GM12873 (cell line): Measurements from ENCODE around the gene TRABD2A.

Source experiments
- CTCF ChIP-seq: IDR thresholded peaks from 2 replicates; pipeline ENCODE4 v1.5.1; 2012; ENCODE audit warnings: low read depth, mild to moderate bottlenecking, moderate library complexity, low read length, control low read depth; ENCODE audit not compliant: insufficient read depth; ENCODE audit errors: missing control alignments

Gene TRABD2A

GRCh38 chr2:84817239-84817655 is 63.6 kb downstream of the TRABD2A start:
- no peak for TF ChIP-seq CTCF

- no peak for TF ChIP-seq CTCF
Observed at GRCh38 chr2:84816426-84817026, 64.4 kb downstream of the TRABD2A start.

DNA sequence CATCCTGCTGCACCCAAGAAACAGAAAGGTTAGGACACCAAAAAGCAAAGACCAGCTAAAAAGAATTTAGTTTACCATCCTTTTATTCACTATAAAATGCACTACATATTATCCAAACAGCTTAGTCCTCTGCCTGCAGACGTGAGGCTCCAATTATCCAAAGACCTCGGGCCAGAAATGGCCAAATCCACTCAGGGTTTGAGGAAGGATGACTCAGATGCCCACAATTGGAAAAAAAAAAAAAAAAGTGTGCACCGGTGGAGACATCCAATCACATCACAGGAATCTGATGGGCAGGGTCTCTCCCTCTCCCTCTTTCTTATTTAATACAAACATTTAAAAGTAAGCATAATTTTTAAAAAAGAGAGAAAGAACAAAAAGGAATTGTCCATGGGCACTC is 65.7 kb downstream of the TRABD2A start:
- no peak for TF ChIP-seq CTCF

DNA sequence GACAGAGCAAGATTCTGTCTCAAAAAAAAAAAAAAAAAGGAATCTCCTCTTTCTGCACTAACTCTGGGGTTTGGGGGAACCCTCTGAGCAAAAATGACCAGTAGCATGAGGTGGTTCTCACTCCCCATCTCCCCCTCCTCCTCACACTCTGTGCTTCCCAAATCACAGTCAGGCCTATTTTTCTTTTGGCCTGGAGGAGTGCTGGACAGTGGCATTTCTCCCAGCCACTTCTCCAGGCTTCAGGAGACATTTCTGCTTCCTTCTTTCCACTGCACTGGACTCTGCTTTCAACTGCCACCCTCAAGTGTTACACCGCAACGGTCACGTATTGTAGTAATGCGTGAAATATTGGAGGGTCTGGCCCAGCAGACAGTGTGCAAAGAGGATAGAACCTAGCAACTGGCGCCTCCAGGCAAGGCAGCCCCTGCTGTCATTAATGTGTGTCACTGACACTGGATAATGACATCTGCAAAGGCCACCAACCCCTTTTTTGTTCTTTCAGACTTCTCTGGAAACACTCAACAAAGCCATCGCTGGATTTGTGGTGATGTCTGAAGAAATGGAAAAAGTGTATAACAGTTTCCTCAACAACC is 68.9 kb downstream of the TRABD2A start:
- TF ChIP-seq CTCF = no peak

- no peak for TF ChIP-seq CTCF
Observed at GRCh38 chr2:84808279-84808678, 72.6 kb downstream of the TRABD2A start.

DNA sequence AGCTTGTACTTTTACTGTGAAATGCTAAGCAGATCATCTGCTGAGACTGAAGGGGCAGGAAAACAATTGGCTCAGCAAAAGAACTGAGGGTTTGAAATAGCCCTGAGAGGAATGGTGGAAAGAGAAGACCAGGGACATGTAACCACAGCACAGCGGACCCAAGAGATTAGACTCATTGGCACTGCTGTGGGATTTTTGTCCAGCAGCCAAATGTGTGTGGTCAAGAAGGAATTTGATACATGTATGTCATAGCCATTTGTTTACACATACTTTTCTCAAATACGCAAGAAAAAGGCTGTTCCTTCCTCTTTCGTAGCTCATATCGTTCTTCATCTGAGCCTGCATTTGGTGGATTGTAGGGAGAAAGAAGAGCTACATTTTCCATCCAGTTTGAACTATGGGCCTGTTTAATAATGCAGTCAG is 73.8 kb downstream of the TRABD2A start:
- no peak for TF ChIP-seq CTCF

GRCh38 chr2:84805250-84805958 is 75.5 kb downstream of the TRABD2A start:
- no peak for TF ChIP-seq CTCF
